Measurements from ENCODE around the gene PRPH2.

DNA sequence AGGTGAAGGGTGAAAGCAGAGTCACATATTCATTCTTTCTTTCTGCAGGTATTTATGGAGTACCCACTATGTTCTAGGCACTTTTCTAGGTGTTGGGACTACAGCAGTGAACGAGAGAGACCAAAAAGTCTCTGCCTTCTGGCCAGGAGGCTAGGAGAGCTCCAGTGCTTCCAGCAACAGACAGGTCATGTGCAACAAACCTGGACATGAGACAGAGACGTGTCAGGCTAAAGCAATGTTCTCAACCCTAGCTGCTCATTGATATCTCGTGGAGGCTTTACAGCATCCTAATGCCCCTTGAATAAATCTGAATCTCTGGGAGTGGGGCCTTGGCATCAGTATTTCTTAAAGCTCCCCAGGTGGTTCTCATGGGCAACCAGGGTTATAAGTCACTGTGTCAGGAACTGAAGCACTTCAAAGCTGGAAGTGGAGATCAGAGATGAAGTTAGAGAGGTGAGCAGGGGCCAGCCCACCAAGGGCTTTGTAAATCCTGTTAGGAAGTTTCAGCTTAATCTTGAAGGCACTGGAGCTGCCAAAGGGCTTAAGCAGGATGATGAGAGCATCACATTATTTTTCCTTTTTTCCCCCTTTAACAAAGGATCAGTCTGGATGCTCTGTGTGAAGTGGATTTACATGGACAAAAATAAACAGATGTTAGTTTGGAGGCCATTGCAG lies 36.5 kb upstream of the PRPH2 start:
- TF ChIP-seq, protein P1, sequence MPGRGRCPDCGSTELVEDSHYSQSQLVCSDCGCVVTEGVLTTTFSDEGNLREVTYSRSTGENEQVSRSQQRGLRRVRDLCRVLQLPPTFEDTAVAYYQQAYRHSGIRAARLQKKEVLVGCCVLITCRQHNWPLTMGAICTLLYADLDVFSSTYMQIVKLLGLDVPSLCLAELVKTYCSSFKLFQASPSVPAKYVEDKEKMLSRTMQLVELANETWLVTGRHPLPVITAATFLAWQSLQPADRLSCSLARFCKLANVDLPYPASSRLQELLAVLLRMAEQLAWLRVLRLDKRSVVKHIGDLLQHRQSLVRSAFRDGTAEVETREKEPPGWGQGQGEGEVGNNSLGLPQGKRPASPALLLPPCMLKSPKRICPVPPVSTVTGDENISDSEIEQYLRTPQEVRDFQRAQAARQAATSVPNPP (CRISPR knock-in tag; IDR thresholded peaks at IDR 0.05): no peak
- TF ChIP-seq ATF7 (IDR thresholded peaks at IDR 0.05) (no peak), ATF7 (CRISPR knock-in tag; IDR thresholded peaks at IDR 0.05) (no peak), PITX1 (CRISPR knock-in tag; IDR thresholded peaks at IDR 0.05) (no peak), ZSCAN22 (CRISPR knock-in tag; IDR thresholded peaks at IDR 0.05) (no peak), ZNF724P (CRISPR knock-in tag; IDR thresholded peaks at IDR 0.05; ENCODE audit: borderline replicate concordance) (no peak)
- TF ChIP-seq, protein P2, sequence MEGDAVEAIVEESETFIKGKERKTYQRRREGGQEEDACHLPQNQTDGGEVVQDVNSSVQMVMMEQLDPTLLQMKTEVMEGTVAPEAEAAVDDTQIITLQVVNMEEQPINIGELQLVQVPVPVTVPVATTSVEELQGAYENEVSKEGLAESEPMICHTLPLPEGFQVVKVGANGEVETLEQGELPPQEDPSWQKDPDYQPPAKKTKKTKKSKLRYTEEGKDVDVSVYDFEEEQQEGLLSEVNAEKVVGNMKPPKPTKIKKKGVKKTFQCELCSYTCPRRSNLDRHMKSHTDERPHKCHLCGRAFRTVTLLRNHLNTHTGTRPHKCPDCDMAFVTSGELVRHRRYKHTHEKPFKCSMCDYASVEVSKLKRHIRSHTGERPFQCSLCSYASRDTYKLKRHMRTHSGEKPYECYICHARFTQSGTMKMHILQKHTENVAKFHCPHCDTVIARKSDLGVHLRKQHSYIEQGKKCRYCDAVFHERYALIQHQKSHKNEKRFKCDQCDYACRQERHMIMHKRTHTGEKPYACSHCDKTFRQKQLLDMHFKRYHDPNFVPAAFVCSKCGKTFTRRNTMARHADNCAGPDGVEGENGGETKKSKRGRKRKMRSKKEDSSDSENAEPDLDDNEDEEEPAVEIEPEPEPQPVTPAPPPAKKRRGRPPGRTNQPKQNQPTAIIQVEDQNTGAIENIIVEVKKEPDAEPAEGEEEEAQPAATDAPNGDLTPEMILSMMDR (CRISPR knock-in tag; IDR thresholded peaks at IDR 0.05): no peak
